Osteoblast (primary cell): ENCODE results near the gene PHLDB1. TPM values are rescaled to one million over a fixed set of nuclear protein-coding genes. Genes with fewer than 3 reads are reported as not detected.

Experiments
- DNase-seq: peaks from one replicate; pipeline ENCODE4 v3.0.0; 2011; ENCODE audit warnings: low spot score, mixed read lengths; ENCODE audit not compliant: insufficient read length; ENCODE audit errors: missing footprints
- H2AFZ ChIP-seq: 2 replicates; pipeline ENCODE4 v1.6.0; 2011; ENCODE audit warnings: mild to moderate bottlenecking, low read length
- H3K27ac ChIP-seq: 2 replicates; pipeline ENCODE4 v1.5.1; 2011; ENCODE audit warnings: mild to moderate bottlenecking, low read depth, low read length, moderate library complexity
- H3K27me3 ChIP-seq: 2 replicates; pipeline ENCODE4 v1.6.0; 2012; ENCODE audit warnings: mild to moderate bottlenecking, control low read depth, inconsistent platforms, low read length, moderate library complexity; ENCODE audit not compliant: insufficient read depth
- H3K36me3 ChIP-seq: 2 replicates; pipeline ENCODE4 v1.5.1; 2011; ENCODE audit warnings: mild to moderate bottlenecking, low read length, control low read depth, moderate library complexity; ENCODE audit not compliant: insufficient read depth
- H3K4me1 ChIP-seq: 2 replicates; pipeline ENCODE4 v1.5.1; 2011; ENCODE audit warnings: mild to moderate bottlenecking, low read length, control low read depth, moderate library complexity; ENCODE audit not compliant: insufficient read depth
- H3K4me2 ChIP-seq: 2 replicates; pipeline ENCODE4 v1.6.0; 2011; ENCODE audit warnings: mild to moderate bottlenecking, low read length; ENCODE audit not compliant: insufficient read depth
- H3K4me3 ChIP-seq: fragments of 200-600 bp; sonication (generic); 3 replicates; pipeline ENCODE4 v1.5.1; 2012; ENCODE audit warnings: mild to moderate bottlenecking, low read length, inconsistent platforms; ENCODE audit not compliant: insufficient read depth
- H3K79me2 ChIP-seq: 2 replicates; pipeline ENCODE4 v1.6.0; 2012; ENCODE audit warnings: mild to moderate bottlenecking, low read length, control low read depth, inconsistent platforms; ENCODE audit not compliant: insufficient read depth
- H3K9me3 ChIP-seq: 2 replicates; pipeline ENCODE4 v1.5.1; 2011; ENCODE audit warnings: low read depth, low read length, control low read depth
- H4K20me1 ChIP-seq: 2 replicates; pipeline ENCODE4 v1.6.0; 2012; ENCODE audit warnings: mild to moderate bottlenecking, low read length, control low read depth; ENCODE audit not compliant: insufficient read depth
- total RNA-seq: library from RNA; depleted of rRNA; stranded (reverse); fragments of >200 nt; gene quantifications from 2 replicates; pipeline ENCODE4 v1.2.3, GENCODE V29; 2012
- TF ChIP-seq, protein P1 (sequence below): IDR thresholded peaks from 2 replicates; pipeline ENCODE4 v1.5.1; 2011; ENCODE audit warnings: mild to moderate bottlenecking, low read depth, low read length, moderate library complexity; ENCODE audit errors: extremely low read depth

The PHLDB1 gene
- total RNA-seq, 1 donor: 96.3 TPM

DNA sequence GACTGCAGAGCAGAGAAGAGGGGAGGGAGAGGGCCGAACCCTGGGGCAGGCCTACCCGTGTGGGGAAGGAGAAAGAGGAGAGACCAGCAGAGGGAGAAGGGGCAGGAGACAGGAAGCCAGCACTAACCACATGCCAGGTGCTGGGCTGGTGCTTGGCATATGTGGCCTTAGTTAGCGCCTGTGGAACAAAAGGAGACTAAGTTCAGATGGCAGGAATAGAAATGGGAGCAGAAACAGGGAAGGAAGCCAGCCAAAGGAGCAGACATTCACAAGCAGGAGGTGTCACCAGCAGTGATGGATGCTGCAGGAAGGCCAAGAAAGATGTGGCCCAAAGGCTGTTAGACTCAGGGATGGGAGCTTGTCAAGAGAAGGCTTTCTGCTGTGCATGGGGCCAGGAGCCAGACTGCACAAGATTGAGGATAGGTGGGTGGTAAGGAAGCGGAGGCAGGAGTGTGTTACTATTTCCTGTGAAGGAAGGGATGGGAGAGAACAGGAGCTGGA lies 45.3 kb downstream of the PHLDB1 start:
- TF ChIP-seq, protein P1, sequence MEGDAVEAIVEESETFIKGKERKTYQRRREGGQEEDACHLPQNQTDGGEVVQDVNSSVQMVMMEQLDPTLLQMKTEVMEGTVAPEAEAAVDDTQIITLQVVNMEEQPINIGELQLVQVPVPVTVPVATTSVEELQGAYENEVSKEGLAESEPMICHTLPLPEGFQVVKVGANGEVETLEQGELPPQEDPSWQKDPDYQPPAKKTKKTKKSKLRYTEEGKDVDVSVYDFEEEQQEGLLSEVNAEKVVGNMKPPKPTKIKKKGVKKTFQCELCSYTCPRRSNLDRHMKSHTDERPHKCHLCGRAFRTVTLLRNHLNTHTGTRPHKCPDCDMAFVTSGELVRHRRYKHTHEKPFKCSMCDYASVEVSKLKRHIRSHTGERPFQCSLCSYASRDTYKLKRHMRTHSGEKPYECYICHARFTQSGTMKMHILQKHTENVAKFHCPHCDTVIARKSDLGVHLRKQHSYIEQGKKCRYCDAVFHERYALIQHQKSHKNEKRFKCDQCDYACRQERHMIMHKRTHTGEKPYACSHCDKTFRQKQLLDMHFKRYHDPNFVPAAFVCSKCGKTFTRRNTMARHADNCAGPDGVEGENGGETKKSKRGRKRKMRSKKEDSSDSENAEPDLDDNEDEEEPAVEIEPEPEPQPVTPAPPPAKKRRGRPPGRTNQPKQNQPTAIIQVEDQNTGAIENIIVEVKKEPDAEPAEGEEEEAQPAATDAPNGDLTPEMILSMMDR: no peak
- no peaks in the 10 kb centered on the region for H3K27me3 ChIP-seq
- H3K27ac ChIP-seq: no peak overlapping the region
- no peak overlapping the region for H2AFZ ChIP-seq
- H4K20me1 ChIP-seq: peaks cover 38% of the 10 kb centered on the region
- H3K79me2 ChIP-seq: peaks cover 4% of the 10 kb centered on the region
- H3K4me3 ChIP-seq: no peak overlapping the region
- H3K4me2 ChIP-seq: no peak overlapping the region
- no peaks in the 10 kb centered on the region for H3K4me1 ChIP-seq
- no peaks in the 10 kb centered on the region for H3K9me3 ChIP-seq
- peaks cover 91% of the 10 kb centered on the region for H3K36me3 ChIP-seq
- DNase-seq: no peak

DNA sequence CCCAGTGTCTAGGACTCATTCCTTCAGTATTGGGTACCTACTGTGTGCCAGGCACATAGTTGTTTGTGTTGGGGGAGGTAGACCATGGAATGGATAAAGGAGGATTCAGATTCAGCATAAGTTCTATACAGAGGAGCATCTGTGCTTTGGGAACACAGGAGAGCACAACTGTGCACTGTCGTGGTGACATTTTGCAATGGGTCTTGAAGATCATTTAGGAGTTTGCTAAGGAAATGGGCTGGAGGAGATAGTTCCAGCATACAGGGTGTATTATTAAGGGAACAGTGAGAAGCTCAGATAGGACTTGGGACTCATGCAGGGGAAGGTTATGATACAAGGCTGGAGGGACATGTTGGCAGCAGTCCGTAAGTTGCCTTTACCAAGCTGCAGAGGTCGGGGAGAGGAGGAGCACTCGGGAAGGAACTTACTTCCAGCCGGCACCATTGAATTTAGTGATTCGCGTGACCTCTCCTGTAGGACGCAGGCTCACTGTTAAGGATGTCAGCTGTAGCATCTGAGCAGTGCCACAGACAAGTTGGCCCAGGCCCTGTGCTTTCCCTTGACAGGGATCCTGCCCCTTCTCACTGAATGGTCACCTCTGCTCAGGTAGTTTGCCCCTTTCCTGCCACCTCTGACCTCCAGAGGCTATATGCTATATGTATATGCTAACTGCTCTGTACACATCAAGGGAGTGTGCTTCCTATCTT lies 46.4 kb downstream of the PHLDB1 start:
- Histone ChIP-seq H3K4me1 (no peaks in the 10 kb centered on the region), H2AFZ (no peak overlapping the region), H3K4me2 (no peak overlapping the region), H3K79me2 (peaks cover 4% of the 10 kb centered on the region), H3K36me3 (peaks cover 89% of the 10 kb centered on the region), H3K27ac (no peak overlapping the region), H3K4me3 (no peak overlapping the region), H3K9me3 (no peaks in the 10 kb centered on the region), H3K27me3 (no peaks in the 10 kb centered on the region), H4K20me1 (peaks cover 35% of the 10 kb centered on the region)
- TF ChIP-seq, protein P1: no peak
- DNase-seq: no peak

DNA sequence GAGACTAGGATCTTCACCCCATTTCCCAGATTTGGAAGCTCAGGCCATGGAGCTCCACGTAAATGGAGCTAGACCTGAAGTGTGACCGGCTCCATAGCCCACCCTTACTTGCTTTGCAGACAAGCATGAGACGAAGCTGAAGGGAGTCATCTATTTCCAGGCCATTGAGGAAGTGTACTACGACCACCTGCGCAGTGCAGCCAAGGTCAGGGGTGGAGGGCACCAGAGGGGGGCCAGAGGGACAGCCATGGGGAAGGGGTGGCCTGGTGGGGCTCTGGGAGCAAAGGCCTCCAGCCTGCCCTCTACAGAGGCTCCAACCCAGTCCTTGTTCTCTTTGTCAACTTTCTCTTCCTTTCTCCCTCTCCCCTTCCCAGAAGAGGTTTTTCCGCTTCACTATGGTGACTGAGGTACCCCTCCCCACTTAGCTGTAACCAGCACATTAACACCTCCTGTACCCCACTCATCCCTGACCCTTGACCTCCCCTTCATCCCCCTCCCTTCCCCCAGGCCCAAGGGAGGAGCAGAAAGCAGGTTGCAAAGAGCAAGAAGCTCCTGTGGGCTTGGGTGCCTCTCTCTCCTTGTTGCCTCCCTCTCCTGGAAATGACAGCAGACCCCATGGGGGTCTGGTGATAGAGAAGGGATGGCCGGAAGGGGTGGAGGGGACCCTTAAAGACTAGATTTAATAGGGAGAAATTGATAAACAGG lies 48.2 kb downstream of the PHLDB1 start:
- no peak for DNase-seq
- H4K20me1 ChIP-seq: peaks cover 33% of the 10 kb centered on the region
- H2AFZ ChIP-seq: no peak overlapping the region
- TF ChIP-seq, protein P1: no peak
- H3K27me3 ChIP-seq: no peaks in the 10 kb centered on the region
- no peaks in the 10 kb centered on the region for H3K4me1 ChIP-seq
- H3K4me3 ChIP-seq: no peak overlapping the region
- H3K36me3 ChIP-seq: peaks cover 71% of the 10 kb centered on the region
- H3K27ac ChIP-seq: no peak overlapping the region
- H3K4me2 ChIP-seq: no peak overlapping the region
- H3K79me2 ChIP-seq: peaks cover 4% of the 10 kb centered on the region
- H3K9me3 ChIP-seq: no peaks in the 10 kb centered on the region

DNA sequence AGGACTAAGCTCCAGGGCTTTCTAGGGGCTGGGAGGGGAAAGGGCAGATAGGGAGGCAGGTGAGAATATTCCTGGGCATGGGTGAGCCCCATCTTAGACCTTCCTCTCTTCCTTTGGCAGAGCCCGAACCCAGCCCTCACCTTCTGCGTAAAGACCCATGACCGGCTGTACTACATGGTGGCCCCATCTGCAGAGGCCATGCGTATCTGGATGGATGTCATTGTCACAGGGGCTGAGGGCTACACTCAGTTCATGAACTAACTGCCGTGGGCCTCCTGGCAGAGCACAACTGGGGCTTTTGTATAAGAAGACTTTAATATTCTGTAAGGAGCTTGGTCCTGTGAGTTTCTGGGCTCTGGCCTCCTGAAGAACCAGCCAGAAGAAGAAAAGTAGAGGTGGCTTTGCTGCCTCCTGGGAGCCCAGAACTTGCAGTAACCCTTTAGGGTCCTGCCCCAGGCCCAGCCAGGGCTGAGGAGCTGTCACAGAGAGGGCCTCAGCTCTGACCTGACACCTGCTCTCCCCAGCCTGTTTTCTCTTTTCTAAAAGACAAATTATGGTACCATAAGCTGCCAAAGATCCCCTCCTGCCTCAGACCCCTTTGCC lies 49.2 kb downstream of the PHLDB1 start:
- Histone ChIP-seq H3K9me3 (no peaks in the 10 kb centered on the region), H3K4me3 (no peak overlapping the region), H2AFZ (no peak overlapping the region), H3K36me3 (peaks cover 60% of the 10 kb centered on the region), H3K27me3 (no peaks in the 10 kb centered on the region), H3K79me2 (no peaks in the 10 kb centered on the region), H3K27ac (no peak overlapping the region), H4K20me1 (peaks cover 28% of the 10 kb centered on the region), H3K4me1 (no peaks in the 10 kb centered on the region), H3K4me2 (no peak overlapping the region)
- no peak for DNase-seq
- TF ChIP-seq, protein P1: no peak
